Thymus (tissue), 11 donors: Measurements from ENCODE around the gene OXCT2. TPM values are rescaled to one million over a fixed set of nuclear protein-coding genes. Genes with fewer than 3 reads are reported as not detected.

Experiments used
- DNase-seq, 9 donors: peaks; one replicate each; pipeline ENCODE4 v3.0.0-alpha.2; 2013; ENCODE audit warnings: low spot score in 9 of 9, low read depth in 6 of 9, missing footprints in 1 of 9
- H3K27ac ChIP-seq, 2 donors: one replicate each; pipeline ENCODE4 v1.5.1; 2013; ENCODE audit warnings: control low read depth in 1 of 2, low read depth in 1 of 2, low read length in 1 of 2, mild to moderate bottlenecking in 1 of 2, moderate library complexity in 1 of 2
- H3K27me3 ChIP-seq, 2 donors: one replicate each; pipeline ENCODE4 v1.5.1; 2013; ENCODE audit warnings: low read length in 1 of 2; ENCODE audit not compliant: control insufficient read depth in 2 of 2, insufficient read depth in 1 of 2
- H3K36me3 ChIP-seq, 2 donors: one replicate each; pipeline ENCODE4 v1.5.1; 2013; ENCODE audit warnings: low read length in 1 of 2, mild to moderate bottlenecking in 1 of 2, moderate library complexity in 1 of 2; ENCODE audit not compliant: control insufficient read depth in 2 of 2, insufficient read depth in 2 of 2
- H3K4me1 ChIP-seq, 2 donors: one replicate each; pipeline ENCODE4 v1.5.1; 2013; ENCODE audit warnings: low read length in 2 of 2; ENCODE audit not compliant: control insufficient read depth in 2 of 2, insufficient read depth in 2 of 2
- H3K4me3 ChIP-seq, 2 donors: one replicate each; pipeline ENCODE4 v1.5.1; 2013; ENCODE audit warnings: low read length in 2 of 2, control low read depth in 1 of 2, mild to moderate bottlenecking in 1 of 2
- H3K9me3 ChIP-seq, 2 donors: one replicate each; pipeline ENCODE4 v1.5.1; 2013; ENCODE audit warnings: low read length in 1 of 2, mild to moderate bottlenecking in 1 of 2; ENCODE audit not compliant: control insufficient read depth in 2 of 2, insufficient read depth in 1 of 2
- WGBS: extraction: QIAGEN DNeasy Blood & Tissue Kit; methylation state at CpG from one replicate; pipeline ENCODE4 v1.1.7; 2013; 5-methylcytosine and 5-hydroxymethylcytosine counted together
- polyA plus RNA-seq: library from polyadenylated mRNA; stranded (reverse); fragments of 200-250 nt; gene quantifications from one replicate; pipeline ENCODE4 v1.2.3, GENCODE V29; 2013
- total RNA-seq: library from RNA; stranded (reverse); fragments of 120-200 nt; gene quantifications from one replicate; pipeline ENCODE4 v1.2.4, GENCODE V29; 2013
- donor health status: healthy.

The OXCT2 gene
- total and polyA plus RNA-seq, 2 donors: 1.6 to 2.6 TPM

GRCh38 chr1:39732730-39733129 is 38.4 kb downstream of the OXCT2 start:
- WGBS: 73% methylated on average over 3 of the region's 3 CpGs

GRCh38 chr1:39729842-39730241 is 41.3 kb downstream of the OXCT2 start:
- peaks cover 0 to 1% of the 10 kb centered on the region in 2 donors for H3K9me3 ChIP-seq
- H3K27me3 ChIP-seq: peaks cover 26 to 74% of the 10 kb centered on the region in 2 donors
- DNase-seq: no peak
- no peaks in the 10 kb centered on the region for H3K4me1 ChIP-seq
- WGBS: 82% methylated on average over 4 of the region's 4 CpGs
- no peak overlapping the region for H3K4me3 ChIP-seq
- no peaks in the 10 kb centered on the region for H3K36me3 ChIP-seq
- H3K27ac ChIP-seq: no peak overlapping the region

More at GRCh38 chr1:39732730-39733129, 38.4 kb downstream of the OXCT2 start:
- Histone ChIP-seq H3K27me3 (peaks cover 25 to 62% of the 10 kb centered on the region in 2 donors), H3K4me3 (no peak overlapping the region), H3K4me1 (no peaks in the 10 kb centered on the region), H3K9me3 (peaks cover 0 to 3% of the 10 kb centered on the region in 2 donors), H3K27ac (no peak overlapping the region), H3K36me3 (no peaks in the 10 kb centered on the region)
- DNase-seq: no peak

- no peak for DNase-seq
These were observed 42.1 kb downstream of the OXCT2 start for GRCh38 chr1:39729030-39729429.

GRCh38 chr1:39727932-39728317 is 43.2 kb downstream of the OXCT2 start:
- H3K4me1 ChIP-seq: no peaks in the 10 kb centered on the region
- DNase-seq: no peak
- no peaks in the 10 kb centered on the region for H3K9me3 ChIP-seq
- WGBS: 68% methylated on average over 14 of the region's 14 CpGs
- no peak overlapping the region for H3K4me3 ChIP-seq
- peaks cover 21 to 64% of the 10 kb centered on the region in 2 donors for H3K27me3 ChIP-seq
- H3K36me3 ChIP-seq: no peaks in the 10 kb centered on the region
- H3K27ac ChIP-seq: no peak overlapping the region

More at GRCh38 chr1:39729030-39729429, 42.1 kb downstream of the OXCT2 start:
- Histone ChIP-seq H3K27ac (no peak overlapping the region), H3K36me3 (no peaks in the 10 kb centered on the region), H3K27me3 (peaks cover 23 to 72% of the 10 kb centered on the region in 2 donors), H3K9me3 (no peaks in the 10 kb centered on the region), H3K4me3 (no peak overlapping the region), H3K4me1 (no peaks in the 10 kb centered on the region)
- WGBS: 73% methylated on average over 3 of the region's 3 CpGs

GRCh38 chr1:39727221-39727931 is 43.8 kb downstream of the OXCT2 start:
- no peak for DNase-seq
- Histone ChIP-seq H3K36me3 (no peaks in the 10 kb centered on the region), H3K27ac (no peak overlapping the region), H3K9me3 (no peaks in the 10 kb centered on the region), H3K27me3 (peaks cover 18 to 60% of the 10 kb centered on the region in 2 donors), H3K4me3 (no peak overlapping the region), H3K4me1 (no peaks in the 10 kb centered on the region)
- 57% methylated on average over 10 of the region's 10 CpGs for WGBS

- Histone ChIP-seq H3K9me3 (no peaks in the 10 kb centered on the region), H3K27me3 (peaks cover 17 to 59% of the 10 kb centered on the region in 2 donors), H3K27ac (no peak overlapping the region), H3K4me1 (no peaks in the 10 kb centered on the region), H3K4me3 (no peak overlapping the region), H3K36me3 (no peaks in the 10 kb centered on the region)
- WGBS: 83% methylated on average over 3 of the region's 3 CpGs
- no peak for DNase-seq
These were observed 44.5 kb downstream of the OXCT2 start for GRCh38 chr1:39726600-39726999.

- no peak for DNase-seq
- H3K4me1 ChIP-seq: no peaks in the 10 kb centered on the region
- no peaks in the 10 kb centered on the region for H3K36me3 ChIP-seq
- no peak overlapping the region for H3K4me3 ChIP-seq
- WGBS: 20% methylated on average over 2 of the region's 2 CpGs
- H3K9me3 ChIP-seq: no peaks in the 10 kb centered on the region
- peaks cover 6 to 45% of the 10 kb centered on the region in 2 donors for H3K27me3 ChIP-seq
- H3K27ac ChIP-seq: no peak overlapping the region
These were observed 48.7 kb downstream of the OXCT2 start for GRCh38 chr1:39722495-39722894.

GRCh38 chr1:39721664-39722063 is 49.5 kb downstream of the OXCT2 start:
- no peak overlapping the region for H3K27ac ChIP-seq
- no peaks in the 10 kb centered on the region for H3K4me1 ChIP-seq
- H3K9me3 ChIP-seq: no peaks in the 10 kb centered on the region
- H3K4me3 ChIP-seq: no peak overlapping the region
- DNase-seq: no peak
- no peaks in the 10 kb centered on the region for H3K36me3 ChIP-seq
- H3K27me3 ChIP-seq: peaks cover 3 to 43% of the 10 kb centered on the region in 2 donors

- WGBS: 54% methylated on average over 7 of the region's 7 CpGs
- no peak overlapping the region for H3K27ac ChIP-seq
- peak; percentile 16 to 76 (median 52) for DNase-seq
- no peak overlapping the region for H3K4me3 ChIP-seq
- H3K9me3 ChIP-seq: no peaks in the 10 kb centered on the region
- H3K27me3 ChIP-seq: peaks cover 3 to 35% of the 10 kb centered on the region in 2 donors
- H3K4me1 ChIP-seq: no peaks in the 10 kb centered on the region
- H3K36me3 ChIP-seq: no peaks in the 10 kb centered on the region
These were observed 50.8 kb downstream of the OXCT2 start for GRCh38 chr1:39720094-39720999.
